Gastroesophageal sphincter (tissue), 4 donors: ENCODE results near the gene ZNF248. TPM values are rescaled to one million over a fixed set of nuclear protein-coding genes. Genes with fewer than 3 reads are reported as not detected.

Experiments used
- ATAC-seq: fragments of 150-250 bp; one replicate; pipeline ENCODE4 v1.9.1; 2016; ENCODE audit warnings: mild to moderate bottlenecking, moderate library complexity
- H3K27ac ChIP-seq, 4 donors: fragments of 200-600 bp; sonication (generic) in 3 of 4; 1 replicate in 3 of 4; 2 replicates in 1 of 4; pipeline ENCODE4 v1.5.1; 2016 to 2019
- H3K27me3 ChIP-seq: fragments of 200-600 bp; sonication (generic); one replicate; pipeline ENCODE4 v1.5.1; 2019
- H3K36me3 ChIP-seq, 2 donors: fragments of 200-600 bp; sonication (generic); one replicate each; pipeline ENCODE4 v1.5.1; 2019; ENCODE audit warnings: control low read depth in 1 of 2
- H3K4me1 ChIP-seq, 3 donors: fragments of 200-600 bp; sonication (generic); 1 replicate in 2 of 3; 2 replicates in 1 of 3; pipeline ENCODE4 v1.5.1; 2016 to 2019; ENCODE audit warnings: control low read depth in 2 of 3
- H3K4me3 ChIP-seq, 2 donors: fragments of 200-600 bp; sonication (generic); one replicate each; pipeline ENCODE4 v1.5.1; 2019; ENCODE audit warnings: mild to moderate bottlenecking in 1 of 2, moderate library complexity in 1 of 2
- H3K9me3 ChIP-seq, 3 donors: fragments of 200-600 bp; sonication (generic); one replicate each; pipeline ENCODE4 v1.5.1; 2017 to 2019; ENCODE audit warnings: control low read depth in 2 of 3
- EP300 ChIP-seq: sonication (generic); formaldehyde crosslinking; IDR thresholded peaks from one replicate; pipeline ENCODE4 v1.6.1; 2017; ENCODE audit warnings: antibody characterized with exemption, mild to moderate bottlenecking
- POLR2A ChIP-seq, 2 donors: fragments of 450-650 bp; IDR thresholded peaks; one replicate each; pipeline ENCODE4 v1.6.1; 2017; ENCODE audit warnings: antibody characterized with exemption in 2 of 2, mild to moderate bottlenecking in 2 of 2, moderate library complexity in 1 of 2
- POLR2AphosphoS5 ChIP-seq: sonication (generic); formaldehyde crosslinking; IDR thresholded peaks from one replicate; pipeline ENCODE4 v1.6.1; 2017; ENCODE audit warnings: antibody characterized with exemption
- WGBS, 2 donors: methylation state at CpG; one replicate each; pipeline ENCODE4 v1.1.5; 2018; ENCODE audit warnings: low coverage in 1 of 2; 5-methylcytosine and 5-hydroxymethylcytosine counted together
- total RNA-seq, 4 donors: library from RNA; depleted of rRNA; stranded (reverse); fragments of >200 nt; gene quantifications; one replicate each; pipeline ENCODE4 v1.1.0, GENCODE V29; 2016
- TF ChIP-seq, protein P1 (sequence below), 4 experiments: fragments of 200-600 bp in 2 of 4; fragments of 450-650 bp in 2 of 4; sonication (generic) in 1 of 4; IDR thresholded peaks; one replicate each; pipeline ENCODE4 v1.5.1; 2017 to 2019; ENCODE audit warnings: antibody characterized with exemption in 4 of 4, mild to moderate bottlenecking in 2 of 4, moderate library complexity in 2 of 4

The ZNF248 gene
- total RNA-seq, 4 donors from 2014 or later: 15.9 to 28.9 (median 22.2) TPM

DNA sequence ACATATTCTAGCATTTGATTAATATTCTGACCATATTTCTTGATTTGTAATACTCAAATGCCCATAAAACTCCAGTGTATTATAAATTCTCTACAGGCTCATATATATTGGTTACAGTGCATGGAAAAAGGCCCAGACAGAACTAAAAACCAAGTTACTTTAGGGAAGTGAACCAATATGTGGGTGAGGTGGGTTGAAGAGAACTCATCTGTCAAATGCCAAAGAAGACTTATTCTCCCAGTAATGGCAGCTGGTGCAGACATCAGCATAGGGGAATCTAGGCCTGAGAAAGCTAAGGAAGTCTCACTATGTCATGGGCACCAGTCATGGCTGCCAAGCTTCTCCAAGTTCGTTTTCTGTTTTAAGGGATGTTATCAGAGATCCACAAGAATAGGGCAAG is 30.6 kb downstream of the ZNF248 start:
- peaks cover 2 to 66% of the 10 kb centered on the region in 2 donors for H3K36me3 ChIP-seq
- WGBS, 2 donors: 89 to 90% methylated on average over 1 of the region's 1 CpG
- H3K27ac ChIP-seq: no peak overlapping the region
- peaks cover under 1 to 65% (median 2%) of the 10 kb centered on the region in 3 donors for H3K9me3 ChIP-seq
- no peak for TF ChIP-seq POLR2A (IDR thresholded peaks at IDR 0.05)
- TF ChIP-seq, protein P1, sequence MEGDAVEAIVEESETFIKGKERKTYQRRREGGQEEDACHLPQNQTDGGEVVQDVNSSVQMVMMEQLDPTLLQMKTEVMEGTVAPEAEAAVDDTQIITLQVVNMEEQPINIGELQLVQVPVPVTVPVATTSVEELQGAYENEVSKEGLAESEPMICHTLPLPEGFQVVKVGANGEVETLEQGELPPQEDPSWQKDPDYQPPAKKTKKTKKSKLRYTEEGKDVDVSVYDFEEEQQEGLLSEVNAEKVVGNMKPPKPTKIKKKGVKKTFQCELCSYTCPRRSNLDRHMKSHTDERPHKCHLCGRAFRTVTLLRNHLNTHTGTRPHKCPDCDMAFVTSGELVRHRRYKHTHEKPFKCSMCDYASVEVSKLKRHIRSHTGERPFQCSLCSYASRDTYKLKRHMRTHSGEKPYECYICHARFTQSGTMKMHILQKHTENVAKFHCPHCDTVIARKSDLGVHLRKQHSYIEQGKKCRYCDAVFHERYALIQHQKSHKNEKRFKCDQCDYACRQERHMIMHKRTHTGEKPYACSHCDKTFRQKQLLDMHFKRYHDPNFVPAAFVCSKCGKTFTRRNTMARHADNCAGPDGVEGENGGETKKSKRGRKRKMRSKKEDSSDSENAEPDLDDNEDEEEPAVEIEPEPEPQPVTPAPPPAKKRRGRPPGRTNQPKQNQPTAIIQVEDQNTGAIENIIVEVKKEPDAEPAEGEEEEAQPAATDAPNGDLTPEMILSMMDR (IDR thresholded peaks at IDR 0.05): no peak
- no peak for TF ChIP-seq EP300
- TF ChIP-seq POLR2AphosphoS5: no peak
- H3K4me1 ChIP-seq: no peaks in the 10 kb centered on the region
- no peaks in the 10 kb centered on the region for H3K27me3 ChIP-seq
- ATAC-seq: no peak
- no peak overlapping the region for H3K4me3 ChIP-seq

DNA sequence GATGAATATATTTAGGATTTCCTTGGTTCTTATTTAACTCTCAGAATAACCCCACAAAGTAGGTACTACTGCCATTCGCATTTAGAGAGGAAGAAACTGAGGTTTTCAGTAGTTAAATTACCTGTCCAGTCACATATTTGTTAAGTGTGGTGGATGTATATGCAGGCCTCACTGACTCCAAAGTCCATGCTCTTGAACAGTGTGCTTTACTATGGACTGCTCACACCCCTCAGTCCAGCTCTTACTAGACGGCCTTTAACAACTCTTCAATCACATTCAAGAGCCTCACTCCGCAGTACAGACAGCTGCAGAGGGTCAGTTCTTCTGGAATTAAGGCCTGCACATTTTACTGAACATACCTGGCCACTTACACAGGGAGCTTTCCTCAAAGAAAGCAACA is 36.2 kb downstream of the ZNF248 start:
- H3K27me3 ChIP-seq: no peaks in the 10 kb centered on the region
- peaks cover 0 to 11% of the 10 kb centered on the region in 2 donors for H3K36me3 ChIP-seq
- H3K4me3 ChIP-seq: no peak overlapping the region
- H3K9me3 ChIP-seq: peaks cover 0 to 38% (median 0%) of the 10 kb centered on the region in 3 donors
- H3K4me1 ChIP-seq: no peaks in the 10 kb centered on the region
- WGBS, 2 donors: 100% methylated on average over 2 to 3 of the region's 3 CpGs
- no peak for ATAC-seq
- TF ChIP-seq, protein P1 (IDR thresholded peaks at IDR 0.05): no peak
- TF ChIP-seq POLR2AphosphoS5 (no peak), EP300 (no peak), POLR2A (IDR thresholded peaks at IDR 0.05) (no peak)
- H3K27ac ChIP-seq: no peak overlapping the region

DNA sequence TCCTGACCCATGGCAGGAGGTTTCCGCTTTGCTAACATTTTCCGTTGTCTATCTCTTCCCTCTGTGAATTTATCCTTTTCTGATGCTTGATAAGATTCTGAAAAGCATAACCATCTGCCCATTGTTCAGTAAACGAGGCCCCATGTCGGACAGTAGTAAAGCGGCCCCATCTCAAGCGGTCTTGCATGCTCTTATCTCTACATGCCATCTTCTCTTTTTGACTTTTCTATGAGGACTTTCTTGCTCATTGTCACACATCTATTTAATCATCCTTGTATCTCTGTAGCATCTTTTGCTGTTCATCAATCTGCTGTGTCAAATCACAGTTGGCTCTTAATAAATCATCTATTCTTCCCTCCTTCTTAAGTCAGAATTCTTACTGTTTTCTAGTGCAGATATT is 37.6 kb downstream of the ZNF248 start:
- Histone ChIP-seq H3K4me1 (no peaks in the 10 kb centered on the region), H3K4me3 (no peak overlapping the region), H3K27ac (no peak overlapping the region), H3K36me3 (no peaks in the 10 kb centered on the region), H3K9me3 (peaks cover 0 to 48% (median 0%) of the 10 kb centered on the region in 3 donors), H3K27me3 (no peaks in the 10 kb centered on the region)
- WGBS, 2 donors: 92 to 94% methylated on average over 3 to 6 of the region's 6 CpGs
- TF ChIP-seq POLR2A (IDR thresholded peaks at IDR 0.05): no peak
- no peak for TF ChIP-seq POLR2AphosphoS5
- TF ChIP-seq, protein P1 (IDR thresholded peaks at IDR 0.05): no peak
- no peak for TF ChIP-seq EP300
- no peak for ATAC-seq

DNA sequence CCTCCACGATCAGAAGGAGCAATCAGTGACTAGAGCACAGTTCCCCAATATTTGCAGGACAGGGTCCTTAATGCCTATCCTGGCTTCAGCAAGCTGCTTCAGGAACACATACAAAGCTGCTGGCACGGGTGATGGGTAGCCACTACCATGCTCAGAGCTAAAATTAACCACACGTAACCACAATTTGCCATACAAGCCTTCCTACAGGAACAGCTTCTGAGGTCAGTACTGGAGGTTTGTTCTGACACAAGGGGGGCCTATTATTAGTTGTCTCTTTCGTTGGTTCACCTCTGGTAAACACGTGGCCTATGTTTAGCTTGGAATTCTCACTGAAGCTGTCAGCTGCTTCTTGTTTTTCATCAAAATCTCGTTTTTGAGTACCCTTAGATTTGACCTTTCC is 41.1 kb downstream of the ZNF248 start:
- Histone ChIP-seq H3K9me3 (peaks cover 0 to 72% (median 0%) of the 10 kb centered on the region in 3 donors), H3K27ac (no peak overlapping the region), H3K4me3 (no peak overlapping the region), H3K4me1 (no peaks in the 10 kb centered on the region), H3K27me3 (no peaks in the 10 kb centered on the region), H3K36me3 (peaks cover 0 to 20% of the 10 kb centered on the region in 2 donors)
- 70 to 100% methylated on average over 2 to 5 of the region's 6 CpGs for WGBS, 2 donors
- ATAC-seq: no peak
- TF ChIP-seq POLR2AphosphoS5 (no peak), POLR2A (IDR thresholded peaks at IDR 0.05) (no peak), EP300 (no peak)
- TF ChIP-seq, protein P1 (IDR thresholded peaks at IDR 0.05): no peak

DNA sequence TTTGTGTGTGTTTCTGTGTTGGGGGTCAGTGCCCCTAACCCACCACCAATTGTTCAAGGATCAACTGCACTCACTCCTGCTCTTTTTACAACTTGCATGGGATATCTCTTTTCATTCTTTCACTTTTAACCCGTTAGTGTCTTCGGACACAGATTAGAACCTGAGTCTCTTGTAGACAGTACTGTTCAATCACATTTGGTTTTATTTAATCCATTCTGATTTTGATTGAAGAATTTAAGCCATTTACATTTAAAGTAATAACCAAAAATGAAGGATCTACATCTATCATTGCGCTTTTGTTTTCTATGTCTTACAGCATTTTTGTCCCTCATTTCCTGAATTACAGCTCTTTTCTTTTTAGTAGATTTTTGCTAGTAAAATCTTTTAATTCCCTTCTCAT is 43.6 kb downstream of the ZNF248 start:
- Histone ChIP-seq H3K4me3 (no peak overlapping the region), H3K27ac (no peak overlapping the region), H3K36me3 (peaks cover 0 to 22% of the 10 kb centered on the region in 2 donors), H3K4me1 (no peaks in the 10 kb centered on the region), H3K9me3 (peaks cover 0 to 90% (median 0%) of the 10 kb centered on the region in 3 donors), H3K27me3 (no peaks in the 10 kb centered on the region)
- TF ChIP-seq POLR2AphosphoS5 (no peak), EP300 (no peak), POLR2A (IDR thresholded peaks at IDR 0.05) (no peak)
- TF ChIP-seq, protein P1 (IDR thresholded peaks at IDR 0.05): no peak
- no peak for ATAC-seq
- WGBS, 2 donors: 94 to 96% methylated on average over 3 of the region's 3 CpGs
